HTERT RPE-1 (cell line): ENCODE results near the gene DIP2A.

ENCODE experiments used
- in situ Hi-C: fragments of 300-500 bp; cut with MboI; formaldehyde crosslinking; loops from 4 replicates; pipeline ENCODE4 v1.14.3; 2020; ENCODE audit warnings: low sequenced_read_pairs

DIP2A gene

DNA sequence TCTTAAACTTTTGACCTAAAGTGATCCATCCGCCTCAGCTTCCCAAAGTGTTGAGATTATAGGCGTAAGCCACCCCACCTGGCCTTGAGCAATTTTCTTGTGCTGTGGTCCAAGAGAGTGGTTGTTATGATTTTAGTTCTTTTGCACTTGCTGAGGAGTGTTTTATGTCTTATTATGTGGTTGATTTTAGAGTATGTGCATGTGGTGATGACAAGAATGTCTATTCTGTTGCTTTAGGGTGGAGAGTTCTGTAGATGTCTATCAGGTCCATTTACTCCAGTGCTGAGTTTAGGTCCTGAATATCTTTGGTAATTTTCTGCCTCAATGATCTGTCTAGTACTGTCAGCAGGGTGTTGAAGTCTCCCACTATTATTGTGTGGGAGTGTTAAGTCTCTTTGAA, 157.4 kb downstream of the DIP2A start:
- in situ Hi-C loops: no loop called here

DNA sequence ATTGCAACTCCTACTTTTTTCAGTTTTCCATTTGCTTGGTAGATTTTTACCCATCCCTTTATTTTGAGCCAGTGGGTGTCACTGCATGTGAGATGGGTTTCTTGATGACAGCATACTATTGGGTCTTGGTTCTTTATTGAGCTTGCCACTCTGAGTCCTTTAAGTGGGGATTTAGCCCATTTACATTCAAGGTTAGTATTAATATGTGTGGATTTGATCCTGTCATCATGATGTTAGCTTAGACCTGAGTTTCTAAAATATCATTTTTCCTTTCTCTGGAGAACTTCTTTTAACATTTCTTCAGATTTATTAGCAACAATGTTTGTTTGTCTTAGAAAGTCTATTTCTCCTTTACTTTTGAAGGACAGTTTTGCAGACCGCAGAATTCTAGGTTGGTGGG, 158.0 kb downstream of the DIP2A start:
- in situ Hi-C loops: no loop called here

DNA sequence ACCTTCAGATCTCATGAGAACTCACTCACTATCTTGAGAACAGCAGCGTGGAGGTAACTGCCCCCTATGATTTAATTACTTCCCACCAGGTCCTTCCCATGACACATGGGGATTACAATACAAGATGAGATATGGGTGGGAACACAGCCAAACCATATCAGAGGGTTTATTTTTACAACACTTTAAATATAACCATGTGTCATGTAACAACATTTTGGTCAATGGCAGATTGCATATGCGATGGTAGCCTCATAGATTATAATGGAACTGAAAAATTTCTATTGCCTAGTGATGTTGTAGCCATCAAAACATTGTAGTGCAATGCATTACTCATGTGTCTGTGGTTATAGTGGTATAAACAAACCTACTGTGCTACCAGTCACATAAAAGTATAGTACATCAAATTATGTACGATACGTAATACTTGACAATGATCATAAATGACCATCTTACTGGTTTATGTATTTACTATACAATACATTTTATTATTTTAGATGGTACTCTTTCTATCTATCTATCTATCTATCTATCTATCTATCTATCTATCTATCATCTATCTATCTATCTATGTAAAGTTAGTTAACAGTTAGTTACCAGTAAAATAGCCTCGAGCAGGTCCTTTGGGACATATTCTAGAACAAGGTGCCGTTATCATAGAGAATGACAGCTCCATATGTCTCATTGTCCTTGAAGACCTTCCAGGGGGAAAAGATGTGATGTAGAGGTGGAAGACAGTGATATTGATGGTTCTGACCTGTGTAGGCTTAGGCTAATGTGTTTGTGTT, 158.8 kb downstream of the DIP2A start:
- in situ Hi-C loops: no loop called here

DNA sequence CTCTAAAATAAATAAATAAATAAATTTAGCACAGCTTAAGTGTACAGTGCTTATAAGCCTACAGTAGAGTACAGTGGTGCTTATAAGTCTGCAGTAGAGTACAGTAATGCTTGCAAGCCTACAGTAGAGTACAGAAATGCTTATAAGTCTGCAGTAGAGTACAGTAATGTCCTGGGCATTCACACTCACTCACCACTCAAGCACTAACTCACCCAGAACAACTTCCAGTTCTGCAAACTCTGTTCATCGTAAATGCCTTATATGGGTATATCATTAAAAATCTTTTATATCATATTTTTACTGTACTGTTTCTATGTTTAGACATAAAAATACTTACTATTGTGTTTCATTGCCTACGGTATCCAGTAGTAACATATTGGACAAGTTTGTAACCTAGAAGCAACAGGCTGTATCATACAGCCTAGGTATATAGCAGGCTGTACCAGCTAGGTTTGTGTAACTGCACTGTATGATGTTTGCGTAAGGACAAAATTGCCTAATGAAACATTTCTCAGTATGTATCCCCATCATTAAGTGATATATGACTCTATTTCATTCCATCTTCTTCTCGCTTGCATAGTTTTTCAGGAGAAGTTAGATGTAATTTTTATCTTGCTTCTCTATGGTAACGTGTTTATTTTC, 160.2 kb downstream of the DIP2A start:
- in situ Hi-C loops: no loop called here
